NCI-H748 treated with DMSO at 0.1 percent for 48 hours (cell line): ENCODE data around the gene DMXL1.
"Not testable (repeated sequence)": the region's sequence is repeated elsewhere in the genome, so short reads cannot be mapped to it uniquely, and the experiment has no call there.

ENCODE experiments used
- DNase-seq: peaks from one replicate; lab custom pipeline; 2025; lab: John Stamatoyannopoulos, UW

The DMXL1 gene

DNA sequence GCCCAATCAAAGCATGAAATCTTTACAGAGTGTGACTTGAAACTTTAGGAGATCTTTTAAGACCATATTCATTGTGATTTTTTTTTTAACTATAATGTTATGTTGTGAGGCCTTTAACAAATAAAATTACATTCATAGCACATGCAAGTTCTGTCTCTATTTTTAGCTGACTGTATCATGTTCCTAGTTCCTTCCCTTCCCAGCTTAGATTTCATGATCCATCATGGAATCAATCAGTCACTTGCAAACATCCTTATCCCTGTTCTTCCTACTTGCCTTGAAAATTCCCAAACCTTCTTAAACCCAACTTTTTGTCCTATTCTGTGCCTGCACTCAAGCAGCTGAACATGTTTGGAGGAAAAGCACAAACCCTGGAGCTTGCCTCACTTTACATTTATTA, 141.8 kb downstream of the DMXL1 start:
- no peak for DNase-seq

DNA sequence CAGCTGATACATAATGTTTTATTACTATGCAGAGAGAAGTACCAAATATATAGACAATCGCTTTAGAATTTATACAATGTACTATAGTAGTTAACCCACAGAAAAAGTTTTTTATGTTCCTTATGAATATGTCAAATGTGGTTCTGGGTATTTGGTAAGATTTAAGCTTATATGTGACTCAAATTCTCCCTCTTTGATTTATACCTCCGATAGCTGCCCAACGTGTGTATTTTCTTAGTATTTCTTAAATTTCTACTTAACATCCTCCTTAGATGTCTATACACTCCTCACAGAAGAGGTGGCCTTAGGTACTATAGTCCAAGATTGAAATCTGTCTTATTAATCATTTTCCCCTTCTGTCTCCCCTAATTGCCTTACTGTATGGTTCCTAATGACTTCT, 146.3 kb downstream of the DMXL1 start:
- no peak for DNase-seq

DNA sequence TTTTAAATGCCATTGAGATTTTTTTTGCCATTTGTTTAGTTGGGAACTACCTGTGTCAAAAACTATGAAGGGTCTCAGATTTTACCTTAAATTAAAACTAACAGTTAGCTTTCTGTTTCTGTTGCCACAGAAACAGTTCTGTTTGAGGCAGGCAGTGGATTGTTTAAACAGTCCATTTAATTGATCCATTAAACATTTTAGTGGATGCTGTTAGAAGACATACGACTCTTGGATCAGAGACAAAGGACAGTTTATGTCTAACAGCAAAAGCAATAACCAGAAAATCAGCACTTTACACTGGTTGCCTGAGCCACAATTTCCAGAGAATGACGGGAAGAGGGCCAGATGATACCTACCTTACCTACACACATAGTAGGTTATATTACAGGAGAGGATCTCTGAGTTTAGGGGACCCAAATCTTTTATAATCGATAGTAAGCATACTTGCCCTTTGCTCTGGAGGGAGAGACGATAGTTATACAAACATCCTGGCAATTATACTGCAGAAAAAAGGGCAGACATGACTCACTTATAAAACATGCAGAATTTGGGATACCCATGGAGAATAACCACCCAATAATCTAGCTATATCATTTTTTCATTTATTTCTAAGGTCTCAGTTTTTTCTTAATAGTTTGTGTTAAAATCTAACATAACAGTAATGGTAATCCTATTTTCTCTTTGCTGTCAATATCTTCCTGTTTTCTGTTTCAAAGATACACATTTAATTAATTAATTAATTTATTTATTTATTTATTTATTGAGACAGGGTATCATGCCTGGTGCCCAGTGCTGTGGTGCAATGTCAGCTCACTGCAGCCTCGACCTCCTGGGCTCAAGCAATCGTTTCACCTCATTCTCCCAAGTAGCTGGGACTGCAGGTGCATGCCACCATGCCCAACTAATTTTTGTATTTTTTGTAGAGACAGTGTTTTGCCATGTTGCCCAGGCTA, 148.2 kb downstream of the DMXL1 start:
- DNase-seq = peak; percentile 67

DNA sequence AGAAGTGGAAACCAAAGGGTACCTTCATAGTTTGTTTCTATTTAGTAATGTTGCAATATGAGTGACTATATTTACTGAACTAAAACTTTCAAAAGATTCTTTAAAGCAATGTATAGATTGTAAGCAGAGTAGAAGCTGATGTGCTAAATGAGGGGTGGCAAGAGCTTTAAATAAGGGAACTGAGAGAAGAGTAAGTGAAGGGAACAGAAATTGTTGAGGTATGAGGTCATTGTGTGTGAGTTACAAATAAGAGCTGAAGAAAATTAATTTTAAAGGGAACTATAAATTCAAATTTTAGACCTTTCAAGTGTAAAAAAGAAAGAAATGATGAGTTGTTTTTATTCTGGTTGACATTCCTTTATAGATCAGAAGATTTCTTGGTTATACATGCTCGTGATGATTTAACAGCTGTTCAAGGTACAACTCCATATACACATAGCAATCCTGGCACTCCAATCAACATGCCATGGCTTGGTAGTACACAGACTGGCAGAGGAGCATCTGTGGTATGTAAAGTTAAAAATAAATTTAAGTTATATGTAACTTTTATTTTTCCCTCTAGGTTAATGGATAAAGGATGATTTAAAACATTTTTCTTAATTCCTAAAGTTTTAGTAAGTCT, 149.8 kb downstream of the DMXL1 start:
- DNase-seq = no peak

DNA sequence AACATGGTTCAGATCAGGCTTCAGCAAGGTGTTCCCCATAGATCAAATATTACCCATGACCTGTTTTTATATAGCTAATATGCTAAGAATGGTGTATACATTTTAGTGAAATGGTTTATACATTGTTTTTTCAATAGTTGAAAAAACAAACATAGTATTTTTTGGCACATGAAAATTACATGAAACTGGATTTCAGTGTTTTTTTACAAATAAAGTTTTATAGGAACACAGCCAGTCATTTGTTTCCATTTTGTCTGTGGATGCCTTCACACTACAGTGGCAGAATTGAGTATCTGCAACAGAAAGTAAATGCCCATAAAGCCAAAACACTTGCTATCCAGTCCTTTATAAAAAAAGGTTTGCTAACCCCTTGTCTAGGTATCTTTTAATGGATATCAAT, 150.4 kb downstream of the DMXL1 start:
- DNase-seq = no peak

DNA sequence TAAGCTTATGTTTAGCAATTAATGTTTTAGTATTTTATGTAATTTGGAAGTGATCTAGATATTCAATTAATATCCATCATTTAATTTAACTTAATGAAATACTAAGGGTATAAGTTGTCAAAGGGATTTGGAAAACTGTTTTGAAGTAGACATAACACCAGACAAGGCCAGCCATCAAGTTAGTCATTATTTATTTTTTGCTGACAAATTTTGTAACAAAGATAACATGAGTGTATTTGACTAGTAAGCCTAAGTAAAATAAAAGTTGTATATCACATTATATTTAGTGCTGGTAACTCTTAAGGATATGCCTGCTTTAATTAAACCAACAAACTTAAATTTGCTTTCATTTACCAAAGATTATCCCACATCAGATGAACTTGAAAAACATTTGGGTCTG, 159.1 kb downstream of the DMXL1 start:
- no peak for DNase-seq

DNA sequence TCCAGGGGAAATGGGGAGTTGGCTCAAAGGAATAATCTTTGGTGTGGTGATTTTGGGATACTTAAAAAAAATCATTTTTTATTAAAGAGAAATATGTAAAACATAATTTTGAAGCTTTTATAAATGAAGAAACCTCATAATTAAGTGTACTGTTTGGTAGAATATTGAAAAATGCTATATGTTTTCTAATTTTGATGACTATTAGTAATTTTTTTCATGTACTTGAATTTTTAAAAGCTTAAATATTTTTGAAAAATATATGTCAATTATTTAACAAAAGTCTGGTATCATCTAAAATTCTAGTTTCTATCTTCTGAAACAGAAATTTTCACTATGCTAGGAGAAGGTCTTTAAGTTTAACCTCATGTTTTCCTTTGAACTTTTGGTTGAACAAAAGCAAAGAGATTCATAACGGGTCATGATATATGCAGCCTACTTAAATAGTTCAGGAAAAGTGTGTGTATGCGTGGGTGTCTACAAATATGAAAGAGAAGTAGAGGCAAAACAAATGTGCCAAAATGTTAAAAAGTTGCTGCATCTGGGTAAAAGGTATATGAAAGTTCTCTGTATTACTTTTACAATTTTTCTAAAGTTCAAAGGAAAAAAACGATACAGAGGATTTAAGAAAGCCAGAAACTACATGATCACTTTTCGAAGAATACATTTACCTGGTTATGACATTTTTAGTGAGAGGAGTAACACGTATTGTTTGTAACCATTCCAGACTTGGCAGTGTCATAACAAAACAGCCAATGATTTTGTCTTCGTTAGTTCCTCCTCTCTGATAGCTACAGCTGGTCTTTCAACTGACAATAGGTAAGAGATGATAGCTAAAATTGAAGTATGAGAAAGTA, 167.6 kb downstream of the DMXL1 start:
- DNase-seq = no peak

DNA sequence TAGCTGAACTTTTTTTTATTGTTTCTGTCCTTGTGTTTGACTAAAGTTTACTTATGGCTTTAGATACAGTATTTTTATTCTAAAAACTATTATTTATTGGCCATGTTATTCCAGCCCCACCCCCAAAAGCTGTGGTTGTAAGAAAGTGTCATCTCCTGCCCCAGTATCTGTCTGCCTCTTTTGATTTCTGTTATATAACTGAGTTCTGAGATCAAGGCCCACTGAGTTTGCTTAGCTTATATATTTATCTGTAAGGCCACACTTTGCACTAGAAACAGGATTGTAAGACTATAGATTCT, 168.2 kb downstream of the DMXL1 start:
- DNase-seq = no peak

DNA sequence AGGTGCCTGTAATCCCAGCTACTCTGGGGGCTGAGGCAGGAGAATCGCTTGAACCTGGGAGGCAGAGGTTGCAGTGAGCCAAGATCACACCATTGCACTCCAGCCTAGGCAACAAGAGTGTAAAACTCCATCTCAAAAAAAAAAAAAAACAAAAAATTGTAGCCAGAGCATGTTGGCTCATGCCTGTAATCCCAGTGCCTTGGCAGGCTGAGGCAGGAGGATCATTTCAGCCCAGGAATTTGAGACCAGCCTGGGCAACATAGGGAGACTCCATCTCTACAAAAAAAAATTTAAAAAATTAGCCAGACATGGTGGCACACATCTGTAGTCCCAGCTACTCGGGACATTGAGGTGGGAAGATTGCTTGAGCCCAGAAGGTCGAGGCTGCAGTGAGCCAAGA, 168.9 kb downstream of the DMXL1 start:
- DNase-seq = not testable (repeated sequence)

DNA sequence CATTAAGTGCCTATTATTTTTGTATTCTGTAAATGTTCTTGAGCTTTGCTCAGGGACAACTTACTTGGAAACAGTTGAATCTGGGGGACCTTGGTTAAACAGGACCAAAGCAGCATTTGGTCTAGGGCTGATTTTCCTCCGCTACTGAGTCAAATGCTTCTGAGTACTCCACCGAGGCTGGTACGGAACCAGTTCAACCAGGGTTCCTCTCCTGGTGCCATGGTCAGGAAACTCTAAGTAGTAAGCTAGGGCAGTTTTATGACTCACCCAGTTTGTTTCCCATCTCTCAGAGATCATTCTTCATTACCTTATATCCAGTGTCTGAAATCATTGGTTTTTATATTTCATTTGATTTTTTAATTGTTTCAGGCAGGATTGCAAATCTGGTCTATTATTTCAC, 173.0 kb downstream of the DMXL1 start:
- no peak for DNase-seq

DNA sequence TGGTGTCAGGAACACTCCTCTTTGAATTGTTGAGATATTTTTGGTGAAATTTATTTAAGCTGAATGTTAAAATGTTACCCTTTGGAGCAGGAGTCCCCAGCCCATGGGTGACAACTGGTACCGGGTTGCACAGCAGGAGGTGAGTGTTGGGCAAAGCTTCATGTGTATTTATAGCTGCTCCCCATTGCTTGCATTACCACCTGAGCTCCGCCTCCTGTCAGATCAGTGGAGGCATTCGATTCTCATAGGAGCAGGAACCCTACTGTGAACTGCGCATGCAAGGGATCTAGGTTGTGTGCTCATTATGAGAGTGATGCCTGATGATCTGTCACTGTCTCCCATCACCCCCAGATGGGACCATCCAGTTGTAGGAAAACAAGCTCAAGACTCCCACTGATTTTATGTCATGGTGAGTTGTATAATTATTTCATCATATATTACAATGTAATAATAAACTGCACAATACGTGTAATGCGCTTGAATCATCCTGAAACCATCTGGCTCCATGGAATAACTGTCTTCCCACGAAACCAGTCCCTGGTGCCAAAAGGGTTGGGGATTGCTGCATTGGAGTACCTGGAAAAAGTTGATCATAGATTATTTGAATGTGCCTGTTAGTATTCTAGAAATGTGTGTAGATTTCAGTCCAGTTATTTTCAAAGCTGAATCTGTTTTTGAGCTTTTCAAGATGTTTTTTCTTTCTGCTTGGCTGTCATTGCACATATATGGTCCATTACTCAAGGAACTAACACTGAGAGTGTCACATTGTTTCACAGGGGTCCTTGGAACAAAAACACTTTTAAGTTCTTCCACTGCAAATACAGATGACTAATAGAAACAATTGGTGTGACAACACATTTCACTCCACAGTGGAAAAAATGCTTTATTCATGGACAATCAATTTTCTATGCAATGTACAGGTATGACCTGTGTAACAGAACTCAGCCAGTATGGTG, 180.3 kb downstream of the DMXL1 start:
- DNase-seq = no peak

DNA sequence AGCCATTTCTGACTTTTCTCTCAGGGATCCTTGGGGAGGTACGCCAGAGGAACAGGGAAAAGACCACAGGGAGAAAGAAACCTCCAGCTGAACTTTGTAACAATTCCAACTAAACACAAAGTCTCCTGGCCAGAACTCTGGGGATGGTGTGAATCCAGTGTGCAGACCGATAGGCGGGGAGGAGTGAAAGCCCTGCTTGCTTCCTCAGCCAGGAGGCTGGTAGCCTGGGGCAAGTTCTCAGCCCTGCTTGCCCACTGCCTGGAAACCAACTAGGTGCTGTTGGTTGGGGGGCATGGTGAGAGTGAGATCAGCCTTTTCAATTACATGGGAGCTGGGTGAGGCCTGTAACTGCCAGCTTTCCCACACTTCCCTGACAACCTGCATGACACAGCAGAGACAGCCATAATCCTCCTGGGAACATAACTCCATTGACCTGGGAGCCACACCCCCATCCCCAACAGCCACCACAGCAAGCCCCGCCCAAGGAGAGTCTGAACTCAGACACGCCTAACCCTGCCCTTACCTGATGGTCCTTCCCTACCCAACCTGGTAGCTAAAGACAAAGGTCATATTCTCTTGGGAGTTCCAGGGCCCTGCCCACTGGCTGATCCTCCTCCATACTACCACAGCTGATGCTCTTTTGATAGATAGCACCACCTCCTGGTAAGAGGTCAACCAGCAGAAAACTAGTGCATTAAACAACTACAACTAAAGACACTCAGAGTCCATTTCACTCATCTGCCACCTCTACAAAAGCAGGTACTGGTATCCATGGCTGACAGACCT, 184.9 kb downstream of the DMXL1 start:
- DNase-seq = peak; percentile 31

DNA sequence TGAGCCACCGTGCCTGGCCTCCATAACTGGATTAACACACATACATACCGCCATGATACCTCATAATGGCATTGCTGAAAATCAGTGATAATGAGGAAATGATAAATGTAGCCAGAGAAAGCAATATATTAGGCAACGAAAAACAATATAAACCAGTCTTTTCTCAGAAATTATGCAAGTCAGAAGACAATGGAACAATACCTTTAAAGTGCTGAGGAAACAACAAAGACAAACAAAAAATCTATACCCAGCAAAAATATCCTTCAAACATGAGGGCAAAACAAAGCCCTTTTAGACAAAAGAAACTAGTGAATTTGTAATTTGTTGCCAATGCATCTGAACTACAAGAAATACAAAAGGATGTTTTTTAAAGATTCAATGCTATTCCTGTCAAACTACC, 186.7 kb downstream of the DMXL1 start:
- DNase-seq = no peak

DNA sequence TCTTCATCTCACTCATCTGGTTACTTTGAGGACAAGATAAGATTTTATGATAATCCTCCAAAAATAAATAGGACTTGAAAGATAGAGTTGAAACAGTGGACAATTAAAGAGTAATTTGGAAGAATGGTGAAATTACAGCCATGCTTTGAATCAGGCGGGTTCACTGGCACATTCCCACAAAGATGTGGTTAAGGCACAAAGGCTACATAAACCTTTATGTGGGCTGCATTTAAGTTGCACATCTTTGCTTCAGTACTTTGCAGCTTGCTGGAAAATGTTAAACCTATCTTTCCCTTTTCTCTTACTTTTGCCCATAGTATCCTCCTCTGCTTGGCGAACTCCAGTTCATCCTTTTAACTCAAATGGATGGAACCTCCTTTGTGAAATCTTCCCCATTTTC, 192.8 kb downstream of the DMXL1 start:
- DNase-seq = no peak

DNA sequence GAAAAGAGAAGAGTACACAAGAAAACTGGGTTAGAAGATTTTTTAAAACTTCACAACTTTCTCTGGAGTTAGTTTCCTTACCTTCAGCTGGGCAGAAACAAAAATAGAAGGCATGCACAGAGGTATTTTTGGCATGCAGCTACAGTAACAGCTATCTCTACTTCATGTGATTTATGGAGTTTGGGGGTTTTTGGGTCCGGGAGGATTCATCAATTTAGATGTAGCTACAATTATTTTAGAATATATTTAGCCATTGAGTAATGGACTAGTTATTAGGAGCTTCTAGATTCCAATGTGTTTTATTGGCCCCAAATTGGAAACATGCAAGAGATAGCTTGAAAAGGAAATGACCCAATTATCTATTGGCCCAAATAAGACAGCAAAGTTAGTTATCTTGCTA, 193.3 kb downstream of the DMXL1 start:
- no peak for DNase-seq

DNA sequence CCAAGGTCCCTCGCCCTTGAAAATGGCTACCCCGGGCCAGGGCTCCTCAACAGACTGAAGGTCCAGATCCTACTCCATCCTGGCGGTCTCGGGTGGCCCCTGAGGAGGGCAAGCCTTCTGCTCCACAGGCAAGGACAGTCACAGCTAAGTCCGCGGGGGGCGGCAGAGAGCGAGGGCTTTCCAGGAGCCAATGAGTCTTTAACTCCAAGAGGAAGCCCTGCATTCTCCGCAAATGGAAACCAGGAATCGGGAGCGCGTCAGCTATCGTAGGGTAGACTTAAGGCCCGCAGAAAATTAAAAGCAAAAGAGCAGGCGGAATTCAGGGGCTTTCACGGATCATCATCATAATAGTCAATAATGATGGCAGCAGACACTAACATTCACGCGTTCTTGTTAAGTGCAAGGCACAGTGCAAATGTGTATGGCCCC, 197.1 kb downstream of the DMXL1 start:
- peak; percentile 89 for DNase-seq

DNA sequence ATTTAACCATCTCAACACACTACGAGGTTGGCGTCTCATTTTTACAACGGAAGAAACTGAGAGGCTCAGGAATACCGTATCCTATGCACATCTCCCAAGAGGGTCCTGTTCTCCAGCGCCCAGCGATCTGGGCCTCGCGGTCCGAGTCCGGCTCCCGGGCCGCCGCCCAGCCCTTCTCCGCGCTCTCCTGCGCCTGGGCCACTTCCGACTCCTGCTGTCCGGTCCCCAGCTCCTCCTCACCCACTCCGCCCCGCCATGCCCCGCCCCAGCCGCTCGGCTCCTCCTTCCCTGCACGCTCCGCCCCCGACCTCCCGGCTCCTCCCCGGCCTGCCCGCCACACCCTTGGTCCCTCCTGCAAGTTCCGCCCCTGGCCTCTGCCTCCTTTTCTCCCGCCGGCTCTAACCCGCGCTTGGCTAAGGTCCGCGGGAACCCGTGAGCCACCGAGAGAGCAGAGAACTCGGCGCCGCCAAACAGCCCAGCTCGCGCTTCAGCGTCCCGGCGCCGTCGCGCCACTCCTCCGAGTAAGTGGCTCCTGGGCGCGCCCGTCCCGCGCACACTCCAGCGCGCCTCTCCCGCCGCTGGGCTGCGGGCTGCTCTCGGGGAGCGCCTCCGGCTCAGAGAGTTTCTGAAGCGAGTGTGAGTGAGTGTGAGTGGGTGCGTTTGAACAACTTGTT, 197.6 kb downstream of the DMXL1 start:
- DNase-seq = peak; percentile 90

DNA sequence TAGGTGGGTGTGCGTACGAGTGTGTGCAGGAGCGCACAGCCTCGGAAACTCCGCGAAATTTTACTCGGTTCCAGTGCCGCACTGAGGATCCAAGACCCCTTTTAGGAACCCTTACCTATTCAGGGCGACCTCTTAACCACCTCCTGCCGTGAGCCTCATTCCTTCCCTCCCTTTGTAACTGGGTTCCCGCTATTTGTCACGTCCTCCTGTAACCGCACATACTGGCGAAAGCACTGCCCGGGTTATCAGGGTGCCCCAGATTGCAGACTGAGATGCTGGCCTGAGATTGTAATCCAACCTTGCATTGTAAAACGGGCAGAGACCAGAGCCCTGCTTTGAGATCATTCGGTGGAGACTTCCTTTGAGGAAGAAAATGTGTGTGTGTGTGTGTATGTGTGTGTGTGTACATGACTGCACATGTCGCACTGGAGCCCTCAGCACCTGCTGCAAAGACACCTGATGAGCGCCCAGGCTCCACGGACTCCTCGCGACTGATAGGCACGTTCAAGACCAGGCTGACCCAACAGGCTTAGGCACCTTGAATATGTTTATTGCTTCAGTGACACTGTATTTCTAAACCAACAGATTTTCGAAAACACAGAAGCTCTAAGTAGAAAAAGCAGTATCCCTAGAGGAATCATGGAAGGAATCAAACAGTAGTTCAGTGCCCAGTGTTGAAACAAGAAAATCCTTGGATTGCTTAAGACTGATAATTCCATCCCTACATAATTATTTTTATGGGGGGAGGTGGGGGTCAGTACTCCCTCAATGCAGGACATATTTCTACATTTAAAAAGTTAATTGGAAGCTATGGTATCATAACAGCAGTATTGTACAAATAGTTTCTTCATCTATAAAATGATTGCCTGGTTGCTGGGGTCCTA, 198.4 kb downstream of the DMXL1 start:
- DNase-seq = peak; percentile 60

DNA sequence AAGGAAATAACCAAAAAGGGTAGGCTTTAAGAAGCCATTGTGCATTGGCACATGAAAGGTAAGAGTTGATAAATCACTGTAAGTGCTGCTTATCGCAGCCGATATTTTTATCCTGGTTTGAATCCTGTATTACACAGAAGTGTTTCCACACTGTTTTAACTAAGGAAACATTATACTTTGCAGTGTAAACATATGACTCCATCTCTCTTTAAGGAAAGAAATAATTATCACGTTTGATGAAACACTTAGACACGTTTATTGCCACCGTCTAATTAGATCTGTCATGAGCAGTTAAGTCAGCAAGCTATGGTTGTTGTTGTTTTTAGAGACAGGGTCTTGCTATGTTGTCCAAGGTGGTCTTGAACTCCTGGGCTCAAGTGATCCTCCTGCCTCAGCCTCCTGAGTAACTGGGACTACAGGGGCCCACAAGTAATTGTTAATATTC, 199.3 kb downstream of the DMXL1 start:
- no peak for DNase-seq
